Osteoblast (primary cell): Measurements from ENCODE around the gene PPIE. TPM values are rescaled to one million over a fixed set of nuclear protein-coding genes. Genes with fewer than 3 reads are reported as not detected.

ENCODE experiments used
- DNase-seq: peaks from one replicate; pipeline ENCODE4 v3.0.0; 2011; ENCODE audit warnings: low spot score, mixed read lengths; ENCODE audit not compliant: insufficient read length; ENCODE audit errors: missing footprints
- H2AFZ ChIP-seq: 2 replicates; pipeline ENCODE4 v1.6.0; 2011; ENCODE audit warnings: mild to moderate bottlenecking, low read length
- H3K27ac ChIP-seq: 2 replicates; pipeline ENCODE4 v1.5.1; 2011; ENCODE audit warnings: mild to moderate bottlenecking, low read depth, low read length, moderate library complexity
- H3K27me3 ChIP-seq: 2 replicates; pipeline ENCODE4 v1.6.0; 2012; ENCODE audit warnings: mild to moderate bottlenecking, control low read depth, inconsistent platforms, low read length, moderate library complexity; ENCODE audit not compliant: insufficient read depth
- H3K36me3 ChIP-seq: 2 replicates; pipeline ENCODE4 v1.5.1; 2011; ENCODE audit warnings: mild to moderate bottlenecking, low read length, control low read depth, moderate library complexity; ENCODE audit not compliant: insufficient read depth
- H3K4me1 ChIP-seq: 2 replicates; pipeline ENCODE4 v1.5.1; 2011; ENCODE audit warnings: mild to moderate bottlenecking, low read length, control low read depth, moderate library complexity; ENCODE audit not compliant: insufficient read depth
- H3K4me2 ChIP-seq: 2 replicates; pipeline ENCODE4 v1.6.0; 2011; ENCODE audit warnings: mild to moderate bottlenecking, low read length; ENCODE audit not compliant: insufficient read depth
- H3K4me3 ChIP-seq: fragments of 200-600 bp; sonication (generic); 3 replicates; pipeline ENCODE4 v1.5.1; 2012; ENCODE audit warnings: mild to moderate bottlenecking, low read length, inconsistent platforms; ENCODE audit not compliant: insufficient read depth
- H3K79me2 ChIP-seq: 2 replicates; pipeline ENCODE4 v1.6.0; 2012; ENCODE audit warnings: mild to moderate bottlenecking, low read length, control low read depth, inconsistent platforms; ENCODE audit not compliant: insufficient read depth
- H3K9me3 ChIP-seq: 2 replicates; pipeline ENCODE4 v1.5.1; 2011; ENCODE audit warnings: low read depth, low read length, control low read depth
- H4K20me1 ChIP-seq: 2 replicates; pipeline ENCODE4 v1.6.0; 2012; ENCODE audit warnings: mild to moderate bottlenecking, low read length, control low read depth; ENCODE audit not compliant: insufficient read depth
- CTCF ChIP-seq: IDR thresholded peaks from 2 replicates; pipeline ENCODE4 v1.5.1; 2011; ENCODE audit warnings: mild to moderate bottlenecking, low read depth, low read length, moderate library complexity; ENCODE audit errors: extremely low read depth
- total RNA-seq: library from RNA; depleted of rRNA; stranded (reverse); fragments of >200 nt; gene quantifications from 2 replicates; pipeline ENCODE4 v1.2.3, GENCODE V29; 2012

PPIE gene
- total RNA-seq, 1 donor = 26.4 TPM

- no peak overlapping the region for H3K4me2 ChIP-seq
- no peak overlapping the region for H3K4me3 ChIP-seq
- TF ChIP-seq CTCF = no peak
- H3K27me3 ChIP-seq = no peaks in the 10 kb centered on the region
- H4K20me1 ChIP-seq = no peaks in the 10 kb centered on the region
- no peak for DNase-seq
- H3K36me3 ChIP-seq = peaks cover 63% of the 10 kb centered on the region
- H3K27ac ChIP-seq = no peak overlapping the region
- H3K4me1 ChIP-seq = no peaks in the 10 kb centered on the region
- H3K9me3 ChIP-seq = no peaks in the 10 kb centered on the region
- H2AFZ ChIP-seq = no peak overlapping the region
- no peaks in the 10 kb centered on the region for H3K79me2 ChIP-seq
These were observed 14.0 kb downstream of the PPIE start for GRCh38 chr1:39752703-39753102.

GRCh38 chr1:39753132-39754025 is 14.7 kb downstream of the PPIE start:
- Histone ChIP-seq H3K4me2 (no peak overlapping the region), H2AFZ (no peak overlapping the region), H3K27me3 (no peaks in the 10 kb centered on the region), H3K4me1 (no peaks in the 10 kb centered on the region), H3K4me3 (no peak overlapping the region), H4K20me1 (no peaks in the 10 kb centered on the region), H3K36me3 (peaks cover 57% of the 10 kb centered on the region), H3K79me2 (no peaks in the 10 kb centered on the region), H3K27ac (no peak overlapping the region), H3K9me3 (no peaks in the 10 kb centered on the region)
- DNase-seq = no peak
- no peak for TF ChIP-seq CTCF

- Histone ChIP-seq H3K4me1 (no peaks in the 10 kb centered on the region), H3K27ac (no peak overlapping the region), H3K36me3 (peaks cover 49% of the 10 kb centered on the region), H3K27me3 (no peaks in the 10 kb centered on the region), H3K9me3 (no peaks in the 10 kb centered on the region), H4K20me1 (no peaks in the 10 kb centered on the region), H2AFZ (no peak overlapping the region), H3K4me2 (no peak overlapping the region), H3K79me2 (no peaks in the 10 kb centered on the region), H3K4me3 (no peak overlapping the region)
- DNase-seq = no peak
- TF ChIP-seq CTCF = no peak
These were observed 15.4 kb downstream of the PPIE start for GRCh38 chr1:39754026-39754570.

- H3K4me3 ChIP-seq = no peak overlapping the region
- no peak for TF ChIP-seq CTCF
- no peak overlapping the region for H3K4me2 ChIP-seq
- H3K79me2 ChIP-seq = no peaks in the 10 kb centered on the region
- no peaks in the 10 kb centered on the region for H4K20me1 ChIP-seq
- H3K9me3 ChIP-seq = no peaks in the 10 kb centered on the region
- no peaks in the 10 kb centered on the region for H3K4me1 ChIP-seq
- no peak overlapping the region for H3K27ac ChIP-seq
- peak; percentile 48 for DNase-seq
- H2AFZ ChIP-seq = no peak overlapping the region
- H3K36me3 ChIP-seq = peaks cover 44% of the 10 kb centered on the region
- H3K27me3 ChIP-seq = no peaks in the 10 kb centered on the region
These were observed 16.3 kb downstream of the PPIE start for GRCh38 chr1:39754906-39755504.
